AG10803 (cell line): ENCODE data around the gene COL25A1.
"Not testable (repeated sequence)": the region's sequence is repeated elsewhere in the genome, so short reads cannot be mapped to it uniquely, and the experiment has no call there.

Source experiments
- DNase-seq: peaks from one replicate; pipeline ENCODE4 v3.0.0; 2010; ENCODE audit warnings: low read depth
- H3K4me3 ChIP-seq: 2 replicates; pipeline ENCODE4 v1.5.1; 2011; ENCODE audit warnings: mild to moderate bottlenecking, low read length, control low read depth
- CTCF ChIP-seq: conservative IDR thresholded peaks from 2 replicates; pipeline ENCODE4 v1.5.1; 2011; ENCODE audit warnings: mild to moderate bottlenecking, low read length, control low read depth, inconsistent platforms

COL25A1 gene

GRCh38 chr4:109025471-109026076 lies 276.9 kb downstream of the COL25A1 start:
- TF ChIP-seq CTCF, result no peak
- peak; percentile 18 for DNase-seq
- H3K4me3 ChIP-seq, result no peak overlapping the region

GRCh38 chr4:109022961-109023360 lies 279.5 kb downstream of the COL25A1 start:
- TF ChIP-seq CTCF, result no peak
- peak; percentile 51 for DNase-seq
- no peak overlapping the region for H3K4me3 ChIP-seq

- H3K4me3 ChIP-seq, DNase-seq: not testable (repeated sequence)
These were observed 280.8 kb downstream of the COL25A1 start for GRCh38 chr4:109021630-109022029.

GRCh38 chr4:109020861-109021260 lies 281.6 kb downstream of the COL25A1 start:
- no peak for TF ChIP-seq CTCF
- no peak overlapping the region for H3K4me3 ChIP-seq
- DNase-seq, result no peak

DNA sequence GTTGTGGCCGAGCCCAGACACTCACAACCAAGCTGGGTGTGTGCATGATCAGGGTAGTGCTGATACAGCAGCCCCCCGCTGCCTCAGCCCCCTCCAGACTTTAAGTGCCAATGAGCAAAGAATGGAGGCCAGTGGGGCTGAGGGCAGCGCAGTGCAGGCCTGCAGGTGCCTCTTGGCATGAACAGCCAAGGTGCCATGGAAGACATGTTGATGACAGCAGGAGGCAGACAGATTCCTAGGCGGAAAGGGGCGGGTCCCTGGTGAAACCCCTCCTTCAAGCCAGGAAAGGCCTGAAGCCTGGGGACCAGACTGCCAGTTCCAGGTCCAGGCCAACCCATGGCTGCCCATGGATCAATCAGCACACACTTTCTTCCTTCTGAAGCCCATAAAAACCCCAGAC lies 286.3 kb downstream of the COL25A1 start:
- no peak for DNase-seq
- no peak for TF ChIP-seq CTCF
- H3K4me3 ChIP-seq, result no peak overlapping the region

- no peak for TF ChIP-seq CTCF
- H3K4me3 ChIP-seq, result no peak overlapping the region
- no peak for DNase-seq
These were observed 287.0 kb downstream of the COL25A1 start for GRCh38 chr4:109015413-109015810.

DNA sequence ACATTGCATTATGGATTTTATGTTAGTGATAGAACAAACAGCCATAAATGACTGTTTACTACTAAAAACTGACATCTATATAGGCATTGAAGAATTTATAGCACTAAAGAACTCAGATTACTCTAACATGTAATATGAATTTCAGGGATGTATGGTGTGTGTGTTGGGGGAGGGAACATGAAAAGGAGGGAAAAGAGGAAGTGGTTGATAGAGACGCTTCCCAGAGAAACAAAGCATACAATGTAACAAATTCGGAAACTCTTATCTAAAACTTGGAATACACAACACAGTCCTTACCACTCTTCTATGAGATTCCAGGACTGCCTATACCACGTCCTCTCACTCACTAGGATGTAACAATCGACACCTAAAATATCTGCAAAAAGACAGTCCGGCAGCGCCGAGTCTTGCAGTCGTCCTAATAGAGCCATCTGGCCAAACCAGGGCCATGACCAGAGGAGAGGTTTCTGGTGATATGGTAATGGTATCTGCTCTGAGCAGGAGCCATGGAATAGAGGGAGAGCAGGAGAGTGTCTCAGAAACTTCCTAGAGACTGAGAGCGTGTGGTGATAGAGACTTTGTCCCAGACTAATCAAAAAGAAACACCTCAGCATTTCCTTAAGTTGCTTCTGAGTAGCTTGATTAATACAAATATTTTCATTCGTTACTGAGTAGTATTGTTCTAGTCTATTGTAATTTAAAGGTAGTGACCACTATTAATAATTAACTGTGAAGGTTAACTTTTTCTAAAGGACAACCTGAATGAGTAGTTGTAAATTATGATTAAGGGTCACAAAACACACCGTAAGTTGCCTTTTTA lies 287.7 kb downstream of the COL25A1 start:
- no peak for DNase-seq
- H3K4me3 ChIP-seq, result no peak overlapping the region
- TF ChIP-seq CTCF, result no peak
